ENCODE results near the gene PLCB3.

DNA sequence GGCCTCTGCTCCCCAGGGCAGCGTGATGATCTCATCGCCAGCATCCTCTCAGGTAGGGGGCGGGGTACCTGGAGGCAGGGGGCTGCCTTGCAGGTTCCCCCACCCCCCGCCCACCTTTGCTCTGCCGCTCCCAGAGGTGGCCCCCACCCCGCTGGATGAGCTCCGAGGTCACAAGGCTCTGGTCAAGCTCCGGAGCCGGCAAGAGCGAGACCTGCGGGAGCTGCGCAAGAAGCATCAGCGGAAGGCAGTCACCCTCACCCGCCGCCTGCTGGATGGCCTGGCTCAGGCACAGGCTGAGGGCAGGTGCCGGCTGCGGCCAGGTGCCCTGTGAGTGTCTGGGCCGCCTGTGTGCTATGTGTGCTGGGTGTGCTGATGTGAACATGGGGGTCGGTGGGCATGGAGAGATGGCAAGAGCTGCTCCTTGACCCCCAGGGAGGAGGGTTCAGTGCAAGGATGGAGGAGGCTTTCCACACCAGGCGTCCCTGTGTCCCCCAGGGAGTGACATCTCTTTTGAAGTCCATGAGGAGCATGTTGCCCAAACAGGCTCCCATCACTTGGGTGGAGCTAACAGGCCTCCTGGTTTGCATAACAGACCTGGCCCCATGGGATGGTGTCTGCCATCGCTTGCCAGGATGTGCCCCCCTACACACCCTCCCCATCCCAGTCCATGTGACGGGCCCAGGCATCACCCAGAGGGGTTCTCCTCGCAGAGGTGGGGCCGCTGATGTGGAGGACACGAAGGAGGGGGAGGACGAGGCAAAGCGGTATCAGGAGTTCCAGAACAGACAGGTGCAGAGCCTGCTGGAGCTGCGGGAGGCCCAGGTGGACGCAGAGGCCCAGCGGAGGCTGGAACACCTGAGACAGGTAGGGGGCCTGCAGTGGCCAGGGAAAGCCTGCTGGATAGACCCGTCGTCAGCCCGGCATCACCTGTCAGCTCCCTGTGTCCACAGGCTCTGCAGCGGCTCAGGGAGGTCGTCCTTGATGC, 14.1 kb downstream of the PLCB3 start:
- TF ChIP-seq POLR2A (IDR thresholded peaks at IDR 0.05) = no peak
- TF ChIP-seq, protein P1, sequence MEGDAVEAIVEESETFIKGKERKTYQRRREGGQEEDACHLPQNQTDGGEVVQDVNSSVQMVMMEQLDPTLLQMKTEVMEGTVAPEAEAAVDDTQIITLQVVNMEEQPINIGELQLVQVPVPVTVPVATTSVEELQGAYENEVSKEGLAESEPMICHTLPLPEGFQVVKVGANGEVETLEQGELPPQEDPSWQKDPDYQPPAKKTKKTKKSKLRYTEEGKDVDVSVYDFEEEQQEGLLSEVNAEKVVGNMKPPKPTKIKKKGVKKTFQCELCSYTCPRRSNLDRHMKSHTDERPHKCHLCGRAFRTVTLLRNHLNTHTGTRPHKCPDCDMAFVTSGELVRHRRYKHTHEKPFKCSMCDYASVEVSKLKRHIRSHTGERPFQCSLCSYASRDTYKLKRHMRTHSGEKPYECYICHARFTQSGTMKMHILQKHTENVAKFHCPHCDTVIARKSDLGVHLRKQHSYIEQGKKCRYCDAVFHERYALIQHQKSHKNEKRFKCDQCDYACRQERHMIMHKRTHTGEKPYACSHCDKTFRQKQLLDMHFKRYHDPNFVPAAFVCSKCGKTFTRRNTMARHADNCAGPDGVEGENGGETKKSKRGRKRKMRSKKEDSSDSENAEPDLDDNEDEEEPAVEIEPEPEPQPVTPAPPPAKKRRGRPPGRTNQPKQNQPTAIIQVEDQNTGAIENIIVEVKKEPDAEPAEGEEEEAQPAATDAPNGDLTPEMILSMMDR (IDR thresholded peaks at IDR 0.05) = no peak
